HepG2 (cell line): ENCODE data around the gene COQ3. TPM values are rescaled to one million over a fixed set of nuclear protein-coding genes. Genes with fewer than 3 reads are reported as not detected.

Source experiments
- EP300 ChIP-seq, 3 experiments: sonication (generic) in 1 of 3; formaldehyde crosslinking in 1 of 3; IDR thresholded peaks; 2 replicates each; pipeline versions ENCODE4 v1.5.1 to v1.6.1; 2011 to 2020; ENCODE audit warnings: low read depth in 2 of 3, low read length in 2 of 3, borderline replicate concordance in 1 of 3, improper control_type of control experiment in 1 of 3, mild to moderate bottlenecking in 1 of 3, missing genetic modification reagents in 1 of 3, moderate library complexity in 1 of 3
- FOSL2 ChIP-seq: sonication (generic); formaldehyde crosslinking; IDR thresholded peaks from 2 replicates; pipeline ENCODE4 v1.4.0; 2020; ENCODE audit warnings: missing genetic modification reagents
- FOXC1 ChIP-seq: sonication (generic); formaldehyde crosslinking; IDR thresholded peaks from 2 replicates; pipeline ENCODE4 v1.8.0; 2022; ENCODE audit warnings: mild to moderate bottlenecking, missing genetic modification reagents, borderline replicate concordance
- FOXK2 ChIP-seq: fragments of 450-650 bp; IDR thresholded peaks from 2 replicates; pipeline ENCODE4 v1.6.1; 2016
- HOXA9 ChIP-seq: sonication (generic); formaldehyde crosslinking; IDR thresholded peaks from 2 replicates; pipeline ENCODE4 v1.8.1; 2022; ENCODE audit warnings: missing genetic modification reagents, mild to moderate bottlenecking, moderate library complexity, borderline replicate concordance
- JUND ChIP-seq: sonication (generic); formaldehyde crosslinking; IDR thresholded peaks from 2 replicates; pipeline ENCODE4 v1.8.0; 2022; ENCODE audit warnings: mild to moderate bottlenecking, missing genetic modification reagents
- MXD4 ChIP-seq: IDR thresholded peaks from 2 replicates; pipeline ENCODE4 v1.6.1; 2016; ENCODE audit warnings: mild to moderate bottlenecking, missing biosample characterization, missing genetic modification reagents
- RBAK ChIP-seq: sonication (generic); formaldehyde crosslinking; IDR thresholded peaks from 2 replicates; pipeline ENCODE4 v1.5.1; 2020; ENCODE audit warnings: mild to moderate bottlenecking, missing genetic modification reagents
- SP1 ChIP-seq, 2 experiments: fragments of 450-650 bp in 1 of 2; sonication (generic) in 1 of 2; formaldehyde crosslinking in 1 of 2; IDR thresholded peaks; 2 replicates each; pipeline versions ENCODE4 v1.4.0 to v1.6.1; 2016 to 2020; ENCODE audit warnings: missing genetic modification reagents in 1 of 2
- ZNF142 ChIP-seq: sonication (generic); formaldehyde crosslinking; IDR thresholded peaks from 2 replicates; pipeline ENCODE4 v1.4.0; 2020; ENCODE audit warnings: missing genetic modification reagents
- ZNF235 ChIP-seq: sonication (generic); formaldehyde crosslinking; IDR thresholded peaks from 2 replicates; pipeline ENCODE4 v1.8.1; 2023; ENCODE audit warnings: mild to moderate bottlenecking, missing genetic modification reagents, borderline replicate concordance
- ZNF564 ChIP-seq: sonication (generic); formaldehyde crosslinking; IDR thresholded peaks from 2 replicates; pipeline ENCODE4 v1.8.1; 2023; ENCODE audit warnings: mild to moderate bottlenecking, missing genetic modification reagents
- ZNF605 ChIP-seq: sonication (generic); formaldehyde crosslinking; IDR thresholded peaks from 2 replicates; pipeline ENCODE4 v1.8.0; 2022; ENCODE audit warnings: mild to moderate bottlenecking, missing genetic modification reagents
- ZNF687 ChIP-seq: sonication (generic); formaldehyde crosslinking; IDR thresholded peaks from 2 replicates; pipeline ENCODE4 v1.5.1; 2020; ENCODE audit warnings: mild to moderate bottlenecking, missing genetic modification reagents, moderate library complexity
- ZNF710 ChIP-seq: sonication (generic); formaldehyde crosslinking; IDR thresholded peaks from 2 replicates; pipeline ENCODE4 v1.5.0; 2020; ENCODE audit warnings: mild to moderate bottlenecking, missing genetic modification reagents, borderline replicate concordance
- polyA plus RNA-seq, 8 experiments: library from polyadenylated mRNA; depleted of rRNA in 3 of 8; stranded (reverse) in 7 of 8; unstranded in 1 of 8; fragments of >200 nt; fragmentation: Illumina TruSeq in 4 of 8; extraction: Trizol in 4 of 8; gene quantifications; 2 replicates each; pipeline versions ENCODE4 v1.2.1 to v1.2.3, GENCODE V29; 2011 to 2016; ENCODE audit warnings: low read depth in 4 of 8, missing spikeins in 1 of 8, mixed read lengths in 1 of 8; ENCODE audit not compliant: insufficient read depth in 1 of 8
- total RNA-seq, 5 experiments: library from RNA; depleted of rRNA; stranded (reverse); fragments of >200 nt; fragmentation: Illumina TruSeq; extraction: Trizol; gene quantifications; 2 replicates each; pipeline ENCODE4 v1.2.3, GENCODE V29; 2016; ENCODE audit warnings: low read depth in 1 of 5

The COQ3 gene
- total and polyA plus RNA-seq, 2 of the 13 experiments (the other 11 are each of a cell fraction or from before 2014, with no cell fraction given) = 5.3 to 20.5 TPM

- TF ChIP-seq ZNF687 (CRISPR knock-in tag) (peak; percentile 41; the same call in 1 of the 2 replicates), FOXC1 (no peak; the same call in 1 of the 2 replicates), FOXK2 (peak; percentile 89), EP300 (IDR thresholded peaks at IDR 0.05; ENCODE audit: low read depth in 2 of 2, low read length in 2 of 2) (0 out of 4 replicates have a peak, but pooled peaks of 1 of the 2 experiments have one; percentile 24), EP300 (CRISPR knock-in tag; IDR thresholded peaks at IDR 0.05; ENCODE audit: borderline replicate concordance) (no peak), JUND (CRISPR knock-in tag) (no peak), ZNF142 (CRISPR knock-in tag) (peak; percentile 32; the same call in 1 of the 2 replicates), HOXA9 (CRISPR knock-in tag) (no peak), ZNF235 (0 out of 2 replicates have a peak, but pooled peaks have one; percentile 51), RBAK (no peak), SP1 (IDR thresholded peaks at IDR 0.05) (no peak), SP1 (CRISPR knock-in tag; IDR thresholded peaks at IDR 0.05) (no peak), ZNF564 (CRISPR knock-in tag) (no peak; the same call in 1 of the 2 replicates), ZNF710 (CRISPR knock-in tag) (no peak), FOSL2 (CRISPR knock-in tag) (0 out of 2 replicates have a peak, but pooled peaks have one; percentile 14), ZNF605 (CRISPR knock-in tag) (peak; percentile 2; the same call in 1 of the 2 replicates), MXD4 (CRISPR knock-in tag) (no peak)
Observed at GRCh38 chr6:99424761-99425646, 31.0 kb upstream of the COQ3 start, which contains the start of gene PNISR (continued).
